ENCODE measurements around the gene NRM. TPM values are rescaled to one million over a fixed set of nuclear protein-coding genes. Genes with fewer than 3 reads are reported as not detected.

NRM gene
- polyA plus RNA-seq, 2 donors, result 14.2 to 15.4 TPM

- no peak overlapping the region for H3K4me3 ChIP-seq (ENCODE audit: low read depth in 1 of 2, low read length in 2 of 2)
- no peaks in the 10 kb centered on the region for H3K4me1 ChIP-seq (ENCODE audit: control insufficient read depth in 2 of 2, insufficient read depth in 2 of 2, low read length in 1 of 2)
- H3K27me3 ChIP-seq (ENCODE audit: control insufficient read depth in 1 of 2, insufficient read depth in 2 of 2, low read length in 2 of 2), result no peaks in the 10 kb centered on the region
- no peak overlapping the region for H3K27ac ChIP-seq (ENCODE audit: low read depth in 2 of 2, low read length in 1 of 2)
- H3K9me3 ChIP-seq (ENCODE audit: control insufficient read depth in 2 of 2, insufficient read depth in 1 of 2, low read depth in 1 of 2, low read length in 1 of 2), result no peaks in the 10 kb centered on the region
- peaks cover 2 to 7% of the 10 kb centered on the region in 2 donors for H3K36me3 ChIP-seq (ENCODE audit: control insufficient read depth in 2 of 2, insufficient read depth in 2 of 2, low read length in 1 of 2)
- 99 to 100% methylated on average over 2 of the region's 2 CpGs for WGBS, 2 donors
Measured at GRCh38 chr6:30709101-30709868, 18.5 kb upstream of the NRM start.

DNA sequence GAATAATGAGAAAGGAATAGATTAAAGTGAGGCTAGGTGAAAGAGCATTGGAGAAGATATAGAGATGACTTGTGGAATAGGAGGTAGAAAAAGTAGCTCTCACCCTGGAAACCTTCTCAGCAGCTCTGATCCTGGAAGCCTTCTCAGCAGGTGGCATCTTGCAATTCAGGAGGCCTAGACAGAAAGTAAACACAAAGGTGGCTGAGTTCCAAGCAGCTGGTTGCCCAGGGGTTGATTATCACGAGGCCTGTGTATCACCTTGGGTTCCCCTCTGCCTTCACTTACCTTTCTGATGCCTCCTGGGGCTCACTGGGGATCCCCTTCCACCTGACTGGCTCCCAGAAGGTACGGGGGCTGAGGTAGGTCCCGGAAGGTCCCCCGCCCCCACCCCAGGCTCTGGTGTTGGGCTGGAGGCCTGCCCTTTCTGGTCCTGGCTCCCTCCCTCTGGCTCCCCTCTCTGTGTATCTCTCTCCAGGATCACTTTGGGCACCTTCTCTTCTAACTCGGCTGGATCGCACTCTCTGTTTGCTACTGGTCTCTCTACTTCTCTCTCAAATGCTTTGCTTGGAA, 16.6 kb upstream of the NRM start:
- Histone ChIP-seq H3K27me3 (ENCODE audit: control insufficient read depth in 1 of 2, insufficient read depth in 2 of 2, low read length in 2 of 2) (no peaks in the 10 kb centered on the region), H3K4me1 (ENCODE audit: control insufficient read depth in 2 of 2, insufficient read depth in 2 of 2, low read length in 1 of 2) (no peaks in the 10 kb centered on the region), H3K27ac (ENCODE audit: low read depth in 2 of 2, low read length in 1 of 2) (no peak overlapping the region), H3K9me3 (ENCODE audit: control insufficient read depth in 2 of 2, insufficient read depth in 1 of 2, low read depth in 1 of 2, low read length in 1 of 2) (no peaks in the 10 kb centered on the region), H3K36me3 (ENCODE audit: control insufficient read depth in 2 of 2, insufficient read depth in 2 of 2, low read length in 1 of 2) (peaks cover 3 to 8% of the 10 kb centered on the region in 2 donors), H3K4me3 (ENCODE audit: low read depth in 1 of 2, low read length in 2 of 2) (no peak overlapping the region)
- WGBS, 2 donors, result 63 to 73% methylated on average over 6 of the region's 6 CpGs

GRCh38 chr6:30705620-30706019, 14.8 kb upstream of the NRM start:
- no peaks in the 10 kb centered on the region for H3K27me3 ChIP-seq (ENCODE audit: control insufficient read depth in 1 of 2, insufficient read depth in 2 of 2, low read length in 2 of 2)
- no peaks in the 10 kb centered on the region for H3K4me1 ChIP-seq (ENCODE audit: control insufficient read depth in 2 of 2, insufficient read depth in 2 of 2, low read length in 1 of 2)
- H3K27ac ChIP-seq (ENCODE audit: low read depth in 2 of 2, low read length in 1 of 2), result no peak overlapping the region
- H3K36me3 ChIP-seq (ENCODE audit: control insufficient read depth in 2 of 2, insufficient read depth in 2 of 2, low read length in 1 of 2), result peaks cover 0 to 8% of the 10 kb centered on the region in 2 donors
- WGBS, 2 donors, result 93 to 96% methylated on average over 4 of the region's 4 CpGs
- H3K9me3 ChIP-seq (ENCODE audit: control insufficient read depth in 2 of 2, insufficient read depth in 1 of 2, low read depth in 1 of 2, low read length in 1 of 2), result no peaks in the 10 kb centered on the region
- no peak overlapping the region for H3K4me3 ChIP-seq (ENCODE audit: low read depth in 1 of 2, low read length in 2 of 2)

DNA sequence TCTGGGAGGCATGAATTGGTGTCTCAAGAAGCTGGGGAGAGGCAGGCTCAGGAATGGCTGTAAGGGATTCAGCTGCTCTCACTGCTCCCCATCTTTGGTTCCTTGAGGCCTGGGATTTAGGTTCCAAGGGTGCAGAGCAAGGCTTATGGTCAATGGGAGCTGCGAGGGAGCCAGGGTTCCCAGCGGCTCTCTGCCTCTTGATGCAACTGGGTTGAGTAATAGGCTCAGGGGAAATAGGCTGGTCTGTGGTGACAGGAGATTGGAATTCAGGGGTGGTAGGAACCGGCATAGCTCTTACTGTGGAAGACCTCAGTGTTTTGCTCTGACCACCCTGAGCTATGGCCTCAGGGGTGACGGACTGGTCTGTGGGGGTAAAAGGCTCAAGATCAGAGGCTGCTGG, 13.0 kb upstream of the NRM start:
- Histone ChIP-seq H3K27me3 (ENCODE audit: control insufficient read depth in 1 of 2, insufficient read depth in 2 of 2, low read length in 2 of 2) (no peaks in the 10 kb centered on the region), H3K27ac (ENCODE audit: low read depth in 2 of 2, low read length in 1 of 2) (no peak overlapping the region), H3K4me1 (ENCODE audit: control insufficient read depth in 2 of 2, insufficient read depth in 2 of 2, low read length in 1 of 2) (no peaks in the 10 kb centered on the region), H3K4me3 (ENCODE audit: low read depth in 1 of 2, low read length in 2 of 2) (no peak overlapping the region), H3K9me3 (ENCODE audit: control insufficient read depth in 2 of 2, insufficient read depth in 1 of 2, low read depth in 1 of 2, low read length in 1 of 2) (no peaks in the 10 kb centered on the region), H3K36me3 (ENCODE audit: control insufficient read depth in 2 of 2, insufficient read depth in 2 of 2, low read length in 1 of 2) (peaks cover 0 to 8% of the 10 kb centered on the region in 2 donors)
- WGBS, 2 donors, result 96% methylated on average over 4 of the region's 4 CpGs

DNA sequence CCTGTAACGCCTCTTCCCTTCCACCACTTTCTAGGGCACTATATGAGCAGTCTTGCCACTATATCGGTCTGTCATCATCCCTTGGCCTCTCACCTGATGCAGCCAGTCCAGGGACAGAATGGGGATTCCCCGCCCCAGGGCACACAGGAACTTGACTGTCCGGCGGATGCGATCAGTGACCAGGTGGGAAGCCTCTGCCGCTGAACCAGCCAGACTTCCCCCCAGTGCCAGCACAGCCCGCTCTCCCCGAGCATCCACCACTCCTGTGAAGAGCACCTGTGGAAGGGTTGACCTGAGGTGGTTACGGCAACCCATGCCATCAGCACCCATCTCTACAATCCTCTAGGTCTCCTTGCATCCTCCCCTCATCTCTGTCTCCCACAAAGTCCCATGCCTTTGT, 12.2 kb upstream of the NRM start:
- H3K36me3 ChIP-seq (ENCODE audit: control insufficient read depth in 2 of 2, insufficient read depth in 2 of 2, low read length in 1 of 2), result peaks cover 0 to 8% of the 10 kb centered on the region in 2 donors

GRCh38 chr6:30700340-30700739, 9.6 kb upstream of the NRM start:
- Histone ChIP-seq H3K9me3 (ENCODE audit: control insufficient read depth in 2 of 2, insufficient read depth in 1 of 2, low read depth in 1 of 2, low read length in 1 of 2) (no peaks in the 10 kb centered on the region), H3K4me3 (ENCODE audit: low read depth in 1 of 2, low read length in 2 of 2) (no peak overlapping the region), H3K27ac (ENCODE audit: low read depth in 2 of 2, low read length in 1 of 2) (no peak overlapping the region), H3K36me3 (ENCODE audit: control insufficient read depth in 2 of 2, insufficient read depth in 2 of 2, low read length in 1 of 2) (peaks cover 0 to 6% of the 10 kb centered on the region in 2 donors), H3K27me3 (ENCODE audit: control insufficient read depth in 1 of 2, insufficient read depth in 2 of 2, low read length in 2 of 2) (no peaks in the 10 kb centered on the region), H3K4me1 (ENCODE audit: control insufficient read depth in 2 of 2, insufficient read depth in 2 of 2, low read length in 1 of 2) (no peaks in the 10 kb centered on the region)
- 64 to 65% methylated on average over 4 of the region's 4 CpGs for WGBS, 2 donors

More for the DNA sequence above, 12.2 kb upstream of the NRM start:
- Histone ChIP-seq H3K4me1 (ENCODE audit: control insufficient read depth in 2 of 2, insufficient read depth in 2 of 2, low read length in 1 of 2) (no peaks in the 10 kb centered on the region), H3K4me3 (ENCODE audit: low read depth in 1 of 2, low read length in 2 of 2) (no peak overlapping the region), H3K27ac (ENCODE audit: low read depth in 2 of 2, low read length in 1 of 2) (no peak overlapping the region), H3K9me3 (ENCODE audit: control insufficient read depth in 2 of 2, insufficient read depth in 1 of 2, low read depth in 1 of 2, low read length in 1 of 2) (no peaks in the 10 kb centered on the region), H3K27me3 (ENCODE audit: control insufficient read depth in 1 of 2, insufficient read depth in 2 of 2, low read length in 2 of 2) (no peaks in the 10 kb centered on the region)
- 95 to 97% methylated on average over 10 of the region's 10 CpGs for WGBS, 2 donors

- Histone ChIP-seq H3K4me3 (ENCODE audit: low read depth in 1 of 2, low read length in 2 of 2) (no peak overlapping the region), H3K4me1 (ENCODE audit: control insufficient read depth in 2 of 2, insufficient read depth in 2 of 2, low read length in 1 of 2) (no peaks in the 10 kb centered on the region), H3K36me3 (ENCODE audit: control insufficient read depth in 2 of 2, insufficient read depth in 2 of 2, low read length in 1 of 2) (no peaks in the 10 kb centered on the region), H3K27ac (ENCODE audit: low read depth in 2 of 2, low read length in 1 of 2) (no peak overlapping the region), H3K27me3 (ENCODE audit: control insufficient read depth in 1 of 2, insufficient read depth in 2 of 2, low read length in 2 of 2) (no peaks in the 10 kb centered on the region), H3K9me3 (ENCODE audit: control insufficient read depth in 2 of 2, insufficient read depth in 1 of 2, low read depth in 1 of 2, low read length in 1 of 2) (no peaks in the 10 kb centered on the region)
- 89 to 94% methylated on average over 5 of the region's 5 CpGs for WGBS, 2 donors
Measured at GRCh38 chr6:30696432-30696831, 5.6 kb upstream of the NRM start.

- Histone ChIP-seq H3K4me1 (ENCODE audit: control insufficient read depth in 2 of 2, insufficient read depth in 2 of 2, low read length in 1 of 2) (peaks cover 2 to 11% of the 10 kb centered on the region in 2 donors), H3K9me3 (ENCODE audit: control insufficient read depth in 2 of 2, insufficient read depth in 1 of 2, low read depth in 1 of 2, low read length in 1 of 2) (no peaks in the 10 kb centered on the region), H3K4me3 (ENCODE audit: low read depth in 1 of 2, low read length in 2 of 2) (peak overlapping the region in 1 of 2 donors; percentile 75), H3K27ac (ENCODE audit: low read depth in 2 of 2, low read length in 1 of 2) (peak overlapping the region; percentile 63 to 96), H3K36me3 (ENCODE audit: control insufficient read depth in 2 of 2, insufficient read depth in 2 of 2, low read length in 1 of 2) (no peaks in the 10 kb centered on the region), H3K27me3 (ENCODE audit: control insufficient read depth in 1 of 2, insufficient read depth in 2 of 2, low read length in 2 of 2) (no peaks in the 10 kb centered on the region)
- WGBS, 2 donors, result 16 to 18% methylated on average over 8 of the region's 8 CpGs
Measured at GRCh38 chr6:30691208-30691847, 544 bp upstream of the NRM start.

DNA sequence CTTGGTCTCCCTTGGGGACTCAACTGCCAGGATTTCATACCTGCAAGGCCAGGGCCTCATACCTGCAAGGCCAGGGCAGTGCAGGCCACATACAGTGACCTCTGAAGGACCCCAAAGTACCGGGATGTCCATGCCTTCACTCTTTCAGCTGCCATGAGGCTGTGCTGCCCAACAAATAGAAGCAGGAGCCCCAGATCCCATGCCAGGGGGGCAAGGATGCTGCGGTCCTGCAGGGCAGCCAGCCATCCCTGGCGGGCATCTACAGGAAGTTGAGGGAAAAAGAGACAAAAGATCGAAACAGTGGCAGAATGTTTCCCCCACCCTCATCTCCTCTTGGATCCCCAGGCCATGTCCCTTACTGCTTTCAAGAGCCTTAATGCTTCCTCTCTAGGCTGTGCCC, 799 bp downstream of the NRM start:
- peaks cover 2 to 11% of the 10 kb centered on the region in 2 donors for H3K4me1 ChIP-seq (ENCODE audit: control insufficient read depth in 2 of 2, insufficient read depth in 2 of 2, low read length in 1 of 2)
- peak overlapping the region; percentile 95 to 96 for H3K27ac ChIP-seq (ENCODE audit: low read depth in 2 of 2, low read length in 1 of 2)
- WGBS, 2 donors, result 11 to 26% methylated on average over 4 of the region's 4 CpGs
- no peaks in the 10 kb centered on the region for H3K36me3 ChIP-seq (ENCODE audit: control insufficient read depth in 2 of 2, insufficient read depth in 2 of 2, low read length in 1 of 2)
- H3K27me3 ChIP-seq (ENCODE audit: control insufficient read depth in 1 of 2, insufficient read depth in 2 of 2, low read length in 2 of 2), result no peaks in the 10 kb centered on the region
- H3K4me3 ChIP-seq (ENCODE audit: low read depth in 1 of 2, low read length in 2 of 2), result peak overlapping the region; percentile 75 to 85
- no peaks in the 10 kb centered on the region for H3K9me3 ChIP-seq (ENCODE audit: control insufficient read depth in 2 of 2, insufficient read depth in 1 of 2, low read depth in 1 of 2, low read length in 1 of 2)
